Heart left ventricle (tissue), 16 donors: ENCODE results near the gene EIF4G1. TPM values are rescaled to one million over a fixed set of nuclear protein-coding genes. Genes with fewer than 3 reads are reported as not detected.

Experiments used
- ATAC-seq, 4 donors: fragments of 200-7000 bp; cut with Tn5 transposase; one replicate each; pipeline ENCODE4 v1.9.1; 2020 to 2022; ENCODE audit warnings: moderate library complexity in 4 of 4, mild to moderate bottlenecking in 3 of 4, moderate number of reproducible peaks in 1 of 4
- DNase-seq, 5 donors: peaks; one replicate each; pipeline ENCODE4 v3.0.0-alpha.2; 2020
- H3K27ac ChIP-seq, 12 donors: fragments of 200-600 bp; sonication (generic) in 4 of 12; one replicate each; pipeline versions ENCODE4 v1.5.0 to v1.8.0; 2016 to 2022; ENCODE audit warnings: mild to moderate bottlenecking in 2 of 12
- H3K27me3 ChIP-seq, 9 donors: fragments of 200-600 bp; sonication (generic) in 2 of 9; one replicate each; pipeline versions ENCODE4 v1.5.1 to v1.8.0; 2016 to 2022; ENCODE audit warnings: mild to moderate bottlenecking in 3 of 9
- H3K36me3 ChIP-seq, 9 donors: fragments of 200-600 bp; sonication (generic) in 2 of 9; one replicate each; pipeline versions ENCODE4 v1.5.0 to v1.8.0; 2018 to 2022; ENCODE audit warnings: mild to moderate bottlenecking in 2 of 9
- H3K4me1 ChIP-seq, 12 donors: fragments of 200-600 bp; sonication (generic) in 4 of 12; one replicate each; pipeline versions ENCODE4 v1.5.0 to v1.8.0; 2016 to 2022; ENCODE audit warnings: mild to moderate bottlenecking in 3 of 12
- H3K4me3 ChIP-seq, 12 donors: fragments of 200-600 bp; sonication (generic) in 4 of 12; one replicate each; pipeline versions ENCODE4 v1.5.0 to v1.8.0; 2017 to 2022; ENCODE audit warnings: mild to moderate bottlenecking in 9 of 12, moderate library complexity in 4 of 12
- H3K9me3 ChIP-seq, 12 donors: fragments of 200-600 bp; sonication (generic) in 4 of 12; one replicate each; pipeline versions ENCODE4 v1.5.0 to v1.8.0; 2016 to 2022; ENCODE audit warnings: mild to moderate bottlenecking in 1 of 12
- POLR2A ChIP-seq, 2 donors: fragments of 450-650 bp; IDR thresholded peaks; one replicate each; pipeline ENCODE4 v1.6.1; 2017; ENCODE audit warnings: antibody characterized with exemption in 2 of 2, mild to moderate bottlenecking in 2 of 2, moderate library complexity in 2 of 2
- WGBS, 4 donors: extraction: QIAGEN DNeasy Blood & Tissue Kit in 2 of 4; methylation state at CpG; one replicate each; pipeline versions ENCODE4 v1.1.5 to v1.1.7; 2013 to 2018; 5-methylcytosine and 5-hydroxymethylcytosine counted together
- intact Hi-C, 10 donors: fragments of 100-400 bp; cut with DNase I; formaldehyde crosslinking; loops; one replicate each; pipeline versions ENCODE4 v1.11.1 to v1.14.2; 2022
- polyA plus RNA-seq, 2 donors: library from polyadenylated mRNA; stranded (reverse); fragments of 200-250 nt; gene quantifications; one replicate each; pipeline ENCODE4 v1.2.3, GENCODE V29; 2013
- total RNA-seq, 9 donors: library from RNA; depleted of rRNA in 2 of 9; stranded (reverse); fragments of >200 nt in 2 of 9; fragmentation: NEBNext Ultra II Directional in 3 of 9; extraction: Animal tissue kit (Norgen Biotek cat#: 25700) in 3 of 9; gene quantifications; one replicate each; pipeline versions ENCODE4 v1.1.0 to v1.2.4, GENCODE V29; 2016 to 2023
- TF ChIP-seq, protein P1 (sequence below), 12 donors: fragments of 200-600 bp; sonication (generic) in 4 of 12; IDR thresholded peaks; one replicate each; pipeline versions ENCODE4 v1.5.0 to v1.8.0; 2018 to 2022; ENCODE audit warnings: antibody characterized with exemption in 12 of 12, mild to moderate bottlenecking in 5 of 12
- donor health status: ischemic (EF 13 %, LVEDD 7.1; RV severe dilation, severe dysfunction).
- donor health status: healthy with polysubstance abuse.
- donor health status: DM: no; HTN: yes; CAD: no.
- donor health status: DM: no; HTN: no; CAD: no.
- donor health status: ischemic (EF 25% LVEDD 6.9; RV normal size, moderate dysfunction).
- donor health status: ischemic (EF 25% LVEDD 5.7; RV mildly dilated, moderate dysfunction).
- donor health status: healthy.
- donor health status: DM: yes; HTN: yes; CAD: no.
- donor health status: ischemic (EF 35%, LVEDD 5.7; RV mildly dilated, moderate dysfunction).
- donor health status: nonischemic (EF 11% LVEDD 7.7; RV severe dilation, severe dysfunction).
- donor health status: DM: yes; HTN: yes; CAD: no.
- donor health status: PGD.
- donor health status: ischemic (EF 29% LVEDD 5.4; RV normal size, mild dysfunction).
- donor health status: nonischemic (EF 23%, LVEDD 6.1; RV moderate dilation, normal function).

Gene EIF4G1
- total and polyA plus RNA-seq, 11 donors: 178 to 407 (median 229) TPM

DNA sequence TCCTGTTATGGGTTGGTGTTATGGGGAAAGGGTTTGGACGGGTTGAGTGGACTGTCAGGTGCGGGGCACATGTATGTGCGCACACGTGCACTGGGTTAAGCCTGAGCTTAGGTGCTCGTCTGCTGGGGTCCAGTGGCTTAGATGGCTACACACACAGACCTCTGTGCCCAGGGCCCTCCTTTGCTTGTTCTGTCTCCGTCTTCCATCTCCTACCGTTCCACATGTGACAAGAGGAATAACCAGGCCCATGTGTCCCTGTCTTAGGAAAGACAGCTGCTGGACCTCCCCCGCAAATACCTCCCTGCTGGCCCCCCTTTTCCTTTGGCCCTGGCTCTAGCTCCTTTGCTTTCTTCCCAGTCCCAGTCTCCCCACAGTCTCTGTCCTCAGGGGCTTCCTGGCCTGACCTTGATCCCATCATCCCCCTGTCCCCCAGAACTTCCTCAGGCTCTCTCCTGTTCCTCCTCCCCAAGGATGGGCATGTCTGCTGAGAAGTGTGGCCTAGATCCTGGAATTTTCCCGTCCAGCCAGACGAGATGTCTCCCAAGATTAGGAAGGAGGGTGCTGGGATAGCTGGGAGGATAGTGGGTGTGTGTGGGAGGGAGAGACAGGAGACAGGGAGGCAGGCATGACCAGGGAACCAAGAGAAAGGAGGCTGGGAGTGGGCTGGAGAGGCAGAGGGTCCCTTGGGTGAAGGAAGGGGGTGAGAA is 64.4 kb downstream of the EIF4G1 start:
- DNase-seq: no peak
- H3K27me3 ChIP-seq: peaks cover 0 to 60% (median 31%) of the 10 kb centered on the region in 9 donors
- 61 to 76% (median 70%) methylated on average over 10 of the region's 10 CpGs for WGBS, 4 donors
- H3K36me3 ChIP-seq: peaks cover 0 to 5% (median 0%) of the 10 kb centered on the region in 9 donors
- peak overlapping the region in 8 of 12 donors; percentile 32 to 74 (median 52) for H3K4me3 ChIP-seq
- peak in 3 of 4 donors; percentile 13 to 30 (median 23) for ATAC-seq
- peak overlapping the region in 11 of 12 donors; percentile 57 to 86 (median 73) for H3K27ac ChIP-seq
- no peak for TF ChIP-seq POLR2A (IDR thresholded peaks at IDR 0.05)
- TF ChIP-seq, protein P1, sequence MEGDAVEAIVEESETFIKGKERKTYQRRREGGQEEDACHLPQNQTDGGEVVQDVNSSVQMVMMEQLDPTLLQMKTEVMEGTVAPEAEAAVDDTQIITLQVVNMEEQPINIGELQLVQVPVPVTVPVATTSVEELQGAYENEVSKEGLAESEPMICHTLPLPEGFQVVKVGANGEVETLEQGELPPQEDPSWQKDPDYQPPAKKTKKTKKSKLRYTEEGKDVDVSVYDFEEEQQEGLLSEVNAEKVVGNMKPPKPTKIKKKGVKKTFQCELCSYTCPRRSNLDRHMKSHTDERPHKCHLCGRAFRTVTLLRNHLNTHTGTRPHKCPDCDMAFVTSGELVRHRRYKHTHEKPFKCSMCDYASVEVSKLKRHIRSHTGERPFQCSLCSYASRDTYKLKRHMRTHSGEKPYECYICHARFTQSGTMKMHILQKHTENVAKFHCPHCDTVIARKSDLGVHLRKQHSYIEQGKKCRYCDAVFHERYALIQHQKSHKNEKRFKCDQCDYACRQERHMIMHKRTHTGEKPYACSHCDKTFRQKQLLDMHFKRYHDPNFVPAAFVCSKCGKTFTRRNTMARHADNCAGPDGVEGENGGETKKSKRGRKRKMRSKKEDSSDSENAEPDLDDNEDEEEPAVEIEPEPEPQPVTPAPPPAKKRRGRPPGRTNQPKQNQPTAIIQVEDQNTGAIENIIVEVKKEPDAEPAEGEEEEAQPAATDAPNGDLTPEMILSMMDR (IDR thresholded peaks at IDR 0.05): no peak
- H3K4me1 ChIP-seq: peaks cover 0 to 42% (median 27%) of the 10 kb centered on the region in 12 donors
- intact Hi-C loops: loop anchor here in 4 of 10 donors (5.0 to 10.0 kb wide), 3 partner anchors 136 to 396 kb away; no protein-coding TSS in a partner anchor
- no peaks in the 10 kb centered on the region for H3K9me3 ChIP-seq

DNA sequence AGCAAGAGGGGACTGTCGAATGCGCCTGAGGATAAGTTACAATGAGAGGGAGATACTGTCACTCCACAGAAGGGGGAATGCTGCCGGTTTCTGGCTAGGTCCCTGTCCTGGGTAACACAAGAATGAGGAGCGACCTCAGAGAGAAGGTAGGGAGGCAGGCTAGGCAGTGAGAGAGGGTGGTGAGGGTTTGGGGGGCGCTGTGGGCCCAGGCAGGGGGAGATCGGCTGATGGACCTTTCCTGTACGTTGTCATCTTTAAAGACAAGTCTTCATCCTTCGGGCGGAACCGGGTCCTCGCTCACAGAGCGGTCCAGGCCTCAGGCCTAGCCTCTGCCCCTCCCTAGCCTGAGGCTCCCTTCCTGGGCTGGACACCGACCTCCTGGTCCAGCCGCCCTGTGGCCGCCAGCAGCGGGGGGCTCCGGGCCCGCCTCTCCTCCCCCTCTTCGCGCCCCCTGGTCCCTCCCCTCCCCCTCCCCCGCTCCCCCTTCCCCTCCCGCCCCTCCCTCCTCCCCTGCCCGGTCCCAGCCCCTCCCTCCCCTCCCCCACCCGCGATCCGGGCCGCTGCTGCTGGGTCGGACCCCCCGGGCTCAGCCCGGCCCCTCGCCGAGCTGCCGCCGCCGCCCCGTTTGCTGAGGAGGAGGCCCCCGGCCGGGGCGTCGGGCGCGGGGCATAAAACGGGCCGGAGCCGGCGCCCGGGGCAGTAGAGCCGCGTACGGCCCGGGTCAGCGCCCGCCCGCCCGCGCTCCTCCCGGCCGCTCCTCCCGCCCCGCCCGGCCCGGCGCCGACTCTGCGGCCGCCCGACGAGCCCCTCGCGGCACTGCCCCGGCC is 65.2 kb downstream of the EIF4G1 start, which contains the start of gene CHRD:
CHRD (plus strand) TSS at position 697 of the 827 bp plus-strand sequence. CDS start 265 bp downstream, outside the sequence.
- DNase-seq (peak in 2 of 5 donors; percentile 45 to 61), ATAC-seq (peak; percentile 32 to 63 (median 58))
- peaks cover 0 to 5% (median 0%) of the 10 kb centered on the region in 9 donors for H3K36me3 ChIP-seq
- peaks cover 0 to 42% (median 27%) of the 10 kb centered on the region in 12 donors for H3K4me1 ChIP-seq
- H3K27me3 ChIP-seq: peaks cover 0 to 60% (median 31%) of the 10 kb centered on the region in 9 donors
- TF ChIP-seq, protein P1 (IDR thresholded peaks at IDR 0.05): no peak
- no peak for TF ChIP-seq POLR2A (IDR thresholded peaks at IDR 0.05)
- H3K4me3 ChIP-seq: peak within 1 kb of the TSS; percentile 28 to 74 (median 54)
- no peaks in the 10 kb centered on the region for H3K9me3 ChIP-seq
- intact Hi-C loops: loop anchor here in 4 of 10 donors (5.0 to 10.0 kb wide), 3 partner anchors 135 to 395 kb away; no protein-coding TSS in a partner anchor
- H3K27ac ChIP-seq: peak within 1 kb of the TSS; percentile 47 to 86 (median 73)
- 11 to 49% (median 29%) methylated on average over 16 to 64 of the region's 71 CpGs for WGBS, 4 donors

DNA sequence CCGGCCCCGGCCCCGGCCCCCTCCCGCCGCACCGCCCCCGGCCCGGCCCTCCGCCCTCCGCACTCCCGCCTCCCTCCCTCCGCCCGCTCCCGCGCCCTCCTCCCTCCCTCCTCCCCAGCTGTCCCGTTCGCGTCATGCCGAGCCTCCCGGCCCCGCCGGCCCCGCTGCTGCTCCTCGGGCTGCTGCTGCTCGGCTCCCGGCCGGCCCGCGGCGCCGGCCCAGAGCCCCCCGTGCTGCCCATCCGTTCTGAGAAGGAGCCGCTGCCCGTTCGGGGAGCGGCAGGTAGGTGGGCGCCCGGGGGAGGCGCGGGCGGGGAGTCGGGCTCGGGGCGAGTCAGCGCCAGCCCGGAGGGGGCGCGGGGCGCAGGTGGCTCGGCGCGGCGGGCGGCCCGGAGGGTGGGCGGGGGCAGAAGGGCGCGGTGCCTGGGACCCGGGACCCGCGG is 65.8 kb downstream of the EIF4G1 start:
- H3K27me3 ChIP-seq: peaks cover 0 to 60% (median 30%) of the 10 kb centered on the region in 9 donors
- intact Hi-C loops: no loop called here
- H3K27ac ChIP-seq: peak overlapping the region in 8 of 12 donors; percentile 38 to 79 (median 69)
- H3K4me1 ChIP-seq: peaks cover 0 to 42% (median 27%) of the 10 kb centered on the region in 12 donors
- WGBS, 4 donors: 1 to 2% (median 1%) methylated on average over 12 to 61 of the region's 62 CpGs; no CpG with 5 or more reads in 1 of the 4 donors
- ATAC-seq: peak in 3 of 4 donors; percentile 53 to 61 (median 58)
- peak overlapping the region; percentile 28 to 74 (median 54) for H3K4me3 ChIP-seq
- DNase-seq: peak; percentile 74 to 87 (median 78)
- H3K36me3 ChIP-seq: peaks cover 0 to 10% (median 0%) of the 10 kb centered on the region in 9 donors
- no peaks in the 10 kb centered on the region for H3K9me3 ChIP-seq
- TF ChIP-seq, protein P1 (IDR thresholded peaks at IDR 0.05): no peak
- no peak for TF ChIP-seq POLR2A (IDR thresholded peaks at IDR 0.05)
